Sciatic nerve (tissue), 2 donors: ENCODE data around the gene MAB21L1. TPM values are rescaled to one million over a fixed set of nuclear protein-coding genes. Genes with fewer than 3 reads are reported as not detected.

ENCODE experiments used
- ATAC-seq: fragments of 200-7000 bp; cut with Tn5 transposase; one replicate; pipeline ENCODE4 v1.9.1; 2020; ENCODE audit warnings: mild to moderate bottlenecking, moderate library complexity
- DNase-seq: peaks from one replicate; pipeline ENCODE4 v3.0.0-alpha.2; 2020; ENCODE audit warnings: low spot score
- intact Hi-C: fragments of 100-400 bp; cut with DNase I; formaldehyde crosslinking; loops from one replicate; pipeline ENCODE4 v1.14.2; 2022
- total RNA-seq: library from RNA; stranded (reverse); fragmentation: NEBNext Ultra II Directional; extraction: Animal tissue kit (Norgen Biotek cat#: 25700); gene quantifications from one replicate; pipeline ENCODE4 v1.2.1, GENCODE V29; 2021
- donor health status: DM: no; HTN: no; CAD: no.
- donor health status: DM: no; HTN: no; CAD: no.

The MAB21L1 gene
- total RNA-seq: 1.5 TPM

DNA sequence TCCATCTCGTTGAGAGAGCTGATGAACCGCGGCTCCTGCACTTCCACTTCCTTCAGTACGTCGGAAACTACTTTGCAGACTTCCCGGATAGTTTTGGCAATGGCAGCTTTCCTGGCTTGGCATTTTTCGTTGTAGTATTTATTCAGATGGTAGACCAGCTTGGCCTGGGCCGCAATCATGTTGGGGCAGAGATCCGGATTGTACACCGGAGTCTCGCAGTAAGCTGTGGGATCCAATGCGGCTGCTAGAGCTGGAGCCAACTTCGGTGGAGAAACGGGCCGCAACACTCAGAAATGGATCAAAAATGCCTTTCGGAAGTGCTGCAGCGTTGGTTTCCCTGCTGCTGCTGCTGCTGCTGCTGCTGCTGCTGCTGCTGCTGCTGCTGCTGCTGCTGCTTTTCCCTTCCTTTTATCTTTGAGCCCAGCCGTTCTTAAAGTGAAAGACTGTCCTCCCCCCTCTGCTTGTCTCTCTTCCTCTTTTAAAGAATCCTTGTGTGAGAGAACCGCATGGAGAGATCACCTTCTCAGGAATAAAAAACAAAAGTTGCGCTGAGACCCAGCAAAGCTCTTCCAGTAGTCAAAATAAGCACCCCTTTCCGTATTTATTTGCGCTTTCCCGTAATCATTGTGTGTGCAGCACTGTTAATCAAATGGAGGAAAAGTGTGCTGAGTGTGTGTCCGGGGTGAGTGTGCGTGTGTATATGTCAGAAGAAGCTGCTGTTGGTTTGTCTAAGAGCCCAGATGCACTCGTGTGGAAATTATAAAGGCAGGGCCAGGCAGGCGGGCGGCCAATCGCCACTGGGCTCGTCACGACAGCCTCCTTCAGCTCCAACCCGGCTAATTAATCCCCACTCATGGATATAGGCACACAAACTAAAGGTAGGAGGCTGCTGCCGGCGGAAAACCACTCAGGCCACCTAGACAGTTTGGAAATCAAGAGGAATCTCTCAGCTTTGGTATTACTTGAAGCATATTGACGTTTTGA lies at the start of gene MAB21L1:
MAB21L1 (minus strand) TSS at position 730 of the 984 bp plus-strand sequence; CDS start at position 179, 551 bp downstream.
- ATAC-seq: peak; percentile 84
- intact Hi-C loops: no loop called here
- no peak for DNase-seq

DNA sequence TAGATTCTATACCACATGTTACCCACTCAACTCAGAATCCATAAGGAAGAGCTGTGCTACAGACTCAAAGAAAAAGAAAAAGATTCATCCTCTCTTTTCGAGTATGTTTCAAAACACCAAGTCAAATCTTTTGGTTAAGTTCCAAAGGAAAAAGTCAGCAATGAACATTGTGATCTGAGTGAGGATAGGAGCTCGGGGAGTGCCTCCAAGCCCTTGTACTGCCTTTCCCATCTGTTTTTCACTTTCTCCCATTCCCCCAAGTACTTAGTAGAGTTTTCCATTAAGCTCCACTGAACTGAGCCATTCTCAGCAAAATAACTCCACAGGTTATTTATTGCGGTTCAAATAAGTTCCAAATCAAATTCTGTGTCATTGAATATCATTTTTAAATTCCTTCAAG lies 47.7 kb upstream of the MAB21L1 start:
- intact Hi-C loops: no loop called here
- ATAC-seq (peak; percentile 55), DNase-seq (no peak)

DNA sequence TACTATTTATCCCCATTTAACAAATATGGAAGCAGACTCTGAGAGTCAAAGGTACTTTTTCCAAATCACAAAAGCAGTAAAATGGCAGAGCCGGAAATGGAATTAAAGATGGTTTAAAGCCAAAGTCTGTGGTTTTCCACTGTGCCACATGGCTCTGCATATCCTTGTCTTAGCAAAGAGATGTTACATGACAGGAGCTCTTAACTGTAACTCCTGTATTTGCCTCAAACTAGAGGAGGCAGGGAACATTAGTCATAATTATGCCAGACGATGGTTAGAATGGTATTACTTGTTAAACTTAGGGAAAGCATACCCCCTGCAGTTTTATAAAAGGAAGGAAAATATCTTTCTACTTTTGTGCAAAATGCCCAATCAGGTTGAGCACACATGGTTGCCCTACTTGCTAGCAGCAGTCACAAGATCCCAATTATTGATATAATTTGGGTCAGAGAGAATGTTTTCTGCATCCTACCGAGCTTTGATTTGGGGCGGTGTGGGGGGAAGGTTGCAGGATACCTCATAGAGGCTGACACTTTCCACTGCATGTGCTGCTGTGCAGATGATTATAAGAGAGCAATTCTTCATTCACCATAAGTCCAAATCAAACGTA lies 42.0 kb upstream of the MAB21L1 start:
- intact Hi-C loops: no loop called here
- DNase-seq (no peak), ATAC-seq (no peak)

DNA sequence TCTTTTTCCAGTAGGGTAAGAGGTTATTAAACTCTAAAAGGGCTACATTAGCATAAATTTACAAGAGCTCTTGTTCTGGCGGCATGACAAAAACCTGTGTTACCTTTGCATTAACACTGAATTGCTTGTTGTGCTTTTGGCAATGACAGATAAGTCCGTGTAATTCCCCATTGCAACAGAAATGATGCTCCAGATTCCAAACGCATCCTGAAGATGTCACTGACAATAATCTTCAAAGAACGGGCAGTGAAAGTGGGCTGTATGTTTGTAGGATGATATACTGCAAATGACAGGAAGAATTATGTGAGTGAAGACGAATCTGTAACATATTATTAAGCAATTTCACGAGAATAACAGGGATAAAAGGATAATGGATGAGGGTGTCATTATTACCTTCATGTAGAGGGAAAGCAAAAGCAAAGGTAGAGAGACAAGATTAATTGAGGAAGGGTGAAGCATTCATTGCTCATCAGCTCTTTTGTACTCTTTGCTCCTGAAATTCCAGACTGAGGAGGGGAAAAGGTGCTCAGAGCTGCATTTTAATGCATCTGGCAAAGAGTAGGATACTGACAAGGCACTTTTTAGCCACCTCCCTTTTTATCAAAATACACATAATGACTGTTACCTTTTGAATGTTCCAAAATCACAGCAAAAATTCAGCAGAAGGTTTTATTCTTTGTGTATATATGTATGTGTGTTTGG lies 38.5 kb upstream of the MAB21L1 start:
- DNase-seq (no peak), ATAC-seq (no peak)
- intact Hi-C loops: no loop called here

DNA sequence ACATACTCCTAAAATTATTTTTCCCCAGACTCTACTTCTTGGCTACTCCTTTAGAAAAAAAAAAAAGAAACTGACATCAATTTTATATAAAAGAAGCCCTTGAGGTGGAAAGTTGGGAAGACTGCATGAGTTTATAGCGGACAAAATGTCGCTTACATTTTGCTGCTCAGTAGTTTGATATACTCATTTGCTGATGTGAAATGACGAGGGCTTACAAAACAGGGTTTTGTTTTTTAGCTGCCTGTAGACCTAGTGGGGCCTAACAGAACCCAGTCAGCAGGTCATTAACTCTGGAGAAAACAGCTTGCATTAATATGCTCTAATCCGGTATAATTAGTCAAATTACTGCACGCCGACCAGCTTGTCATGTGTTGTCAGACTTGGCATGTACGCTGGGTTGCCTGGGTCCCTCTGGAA lies 37.6 kb upstream of the MAB21L1 start:
- ATAC-seq: no peak
- intact Hi-C loops: no loop called here
- DNase-seq: no peak

DNA sequence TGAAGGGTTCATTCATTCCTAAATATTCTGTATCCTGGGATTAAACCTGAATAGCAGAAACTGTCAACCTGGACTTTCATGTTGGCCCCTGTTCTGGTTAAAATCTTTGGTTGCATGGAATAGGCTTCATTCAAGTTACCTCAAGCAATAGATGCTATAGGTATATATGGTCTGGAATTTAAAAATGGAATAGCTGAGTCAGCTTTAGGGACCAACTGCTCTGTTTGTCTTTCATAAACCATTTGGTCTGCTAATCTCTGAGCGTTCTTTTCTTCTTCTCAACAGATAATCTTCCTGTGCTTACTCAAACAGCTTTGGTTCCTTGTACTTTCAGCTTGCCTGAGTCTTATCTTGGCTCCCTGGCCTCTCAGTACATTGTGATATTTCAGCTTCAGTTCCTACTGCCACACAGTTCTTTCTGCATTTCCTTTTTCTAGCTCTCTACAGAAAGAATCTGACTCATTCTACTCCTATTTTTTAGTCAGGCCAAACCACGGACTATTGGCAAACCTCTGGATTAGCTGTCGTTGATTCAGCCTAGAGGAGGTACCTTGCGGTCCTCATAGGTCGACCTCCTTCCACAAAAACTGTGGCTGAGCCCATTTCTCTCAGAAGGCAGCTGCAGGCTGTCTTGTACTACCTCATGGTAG lies 35.9 kb upstream of the MAB21L1 start:
- ATAC-seq (peak; percentile 85), DNase-seq (no peak)
- intact Hi-C loops: no loop called here

DNA sequence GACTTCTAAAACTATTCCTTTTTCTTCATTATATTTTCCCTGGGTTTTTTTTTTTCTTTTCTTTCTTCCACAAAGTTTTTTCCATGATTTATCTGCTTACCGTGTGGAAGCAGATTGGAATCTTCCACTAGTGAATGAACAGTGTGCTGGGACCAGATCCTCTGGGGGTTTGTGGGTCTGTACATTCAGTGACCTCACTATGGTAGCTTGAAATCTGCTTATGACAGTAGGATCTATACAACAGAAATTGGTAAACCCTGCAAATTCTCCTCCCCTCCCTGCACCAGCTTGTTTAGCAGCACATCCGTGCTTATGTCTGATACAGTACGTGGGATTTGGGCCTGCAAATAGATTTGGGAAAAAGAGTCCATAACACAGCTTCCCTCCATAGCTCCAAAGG lies 26.0 kb upstream of the MAB21L1 start:
- no peak for ATAC-seq
- no peak for DNase-seq
- intact Hi-C loops: no loop called here

DNA sequence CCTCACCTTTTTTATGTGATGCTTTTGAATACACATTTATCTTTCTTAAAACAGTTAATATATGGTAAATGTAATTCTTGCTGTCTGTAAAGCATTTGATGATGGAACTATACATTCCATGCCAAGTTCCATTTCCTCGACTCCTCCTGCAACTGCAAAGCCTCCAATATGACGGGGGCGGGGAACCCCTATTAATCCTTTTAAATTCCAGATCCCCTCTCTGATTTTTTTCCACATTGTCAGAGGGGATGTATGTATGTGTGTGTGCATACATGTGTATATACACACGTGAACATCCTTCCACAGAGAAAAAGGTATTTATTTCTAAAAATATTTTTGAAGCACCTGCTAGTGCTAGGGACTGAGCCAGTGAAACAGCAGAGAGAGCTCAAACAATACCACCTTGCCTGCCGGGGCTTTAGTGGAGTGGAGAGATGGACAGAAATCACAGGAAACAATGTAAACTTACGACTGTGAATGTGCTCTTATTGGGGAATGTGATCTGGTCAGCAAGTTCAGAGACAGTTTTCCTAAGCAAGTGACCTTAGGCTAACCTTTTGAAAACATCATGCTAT lies 25.3 kb upstream of the MAB21L1 start:
- DNase-seq (no peak), ATAC-seq (no peak)
- intact Hi-C loops: no loop called here

DNA sequence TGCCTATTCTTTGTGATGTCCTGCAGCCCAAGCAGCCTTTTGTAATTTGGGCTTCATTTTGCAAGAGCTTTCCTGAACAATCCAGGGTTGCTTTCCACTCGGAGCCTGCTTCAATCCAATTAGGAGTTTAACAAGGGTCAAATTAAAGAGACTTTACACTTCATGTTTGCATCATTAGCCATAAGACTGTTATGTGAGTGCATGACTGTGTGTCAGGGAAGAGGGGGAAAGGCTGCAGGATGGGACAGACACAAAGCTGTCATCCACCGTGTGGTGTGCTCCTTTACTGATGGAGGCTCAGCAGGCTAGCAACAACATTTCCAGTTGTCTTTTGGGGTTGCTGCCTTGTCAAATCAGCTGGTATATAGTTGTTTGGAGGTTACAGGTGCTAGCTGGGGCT lies 23.7 kb upstream of the MAB21L1 start:
- no peak for ATAC-seq
- intact Hi-C loops: no loop called here
- no peak for DNase-seq

DNA sequence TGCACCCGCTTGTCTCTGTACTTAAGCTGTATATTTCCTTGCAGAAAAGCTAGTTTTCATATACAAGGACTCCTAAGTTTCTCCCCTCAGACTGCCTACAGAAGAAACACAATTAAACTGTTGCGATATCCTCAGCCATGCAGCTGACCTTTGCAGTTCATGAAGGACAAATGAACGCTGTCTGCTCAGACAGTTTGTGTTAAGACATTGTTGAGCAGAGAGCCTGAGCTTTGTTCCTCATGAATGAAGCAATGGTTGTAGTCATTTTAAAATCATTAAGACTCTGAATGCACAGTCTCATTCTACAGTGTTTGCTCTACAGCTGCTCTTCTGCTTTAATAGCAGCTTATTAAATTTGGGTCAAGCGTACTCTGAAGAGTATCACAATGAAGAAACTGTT lies 23.2 kb upstream of the MAB21L1 start:
- DNase-seq (no peak), ATAC-seq (peak; percentile 72)
- intact Hi-C loops: no loop called here

DNA sequence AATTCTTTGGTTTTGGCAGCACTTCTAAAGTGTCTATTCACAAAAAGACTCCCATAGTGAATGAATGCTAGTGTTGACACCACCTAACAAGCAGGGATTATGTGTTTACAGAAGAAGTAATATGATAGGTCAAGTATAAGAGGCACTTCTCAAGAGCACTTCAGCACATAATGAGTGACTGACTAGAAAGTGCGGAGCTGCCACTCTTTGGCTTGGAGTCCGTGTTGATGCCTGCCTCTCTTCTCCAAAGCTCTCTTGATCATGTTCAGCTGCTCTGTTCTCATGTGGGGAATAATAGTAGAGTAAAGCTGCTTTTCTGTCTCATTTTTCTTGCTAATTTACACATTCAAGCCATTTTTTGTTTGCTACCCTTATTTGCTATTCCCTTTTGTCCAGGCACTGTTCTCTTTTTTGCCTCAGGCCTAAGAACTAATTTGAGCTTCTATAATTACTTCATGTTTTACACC lies 22.7 kb upstream of the MAB21L1 start:
- ATAC-seq: no peak
- intact Hi-C loops: no loop called here
- DNase-seq: no peak

DNA sequence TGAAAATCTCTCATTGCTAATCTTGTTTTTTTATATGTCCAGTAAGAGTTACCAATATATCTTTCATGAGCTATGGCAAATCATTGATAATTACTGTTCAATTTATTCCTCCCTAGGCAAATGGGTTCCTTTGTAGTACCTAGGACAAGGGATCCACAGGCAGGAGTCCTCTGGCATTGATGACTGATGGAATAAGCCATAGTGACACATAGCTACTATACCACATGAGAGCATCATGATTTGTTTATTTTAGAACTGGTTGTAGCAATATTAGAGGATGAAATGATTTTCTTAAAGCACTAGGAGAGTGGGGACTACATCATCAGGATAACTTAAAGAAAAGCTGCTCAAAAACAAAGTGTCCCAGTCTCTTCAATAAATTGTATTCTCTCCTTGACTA lies 21.7 kb upstream of the MAB21L1 start:
- DNase-seq (no peak), ATAC-seq (no peak)
- intact Hi-C loops: no loop called here

DNA sequence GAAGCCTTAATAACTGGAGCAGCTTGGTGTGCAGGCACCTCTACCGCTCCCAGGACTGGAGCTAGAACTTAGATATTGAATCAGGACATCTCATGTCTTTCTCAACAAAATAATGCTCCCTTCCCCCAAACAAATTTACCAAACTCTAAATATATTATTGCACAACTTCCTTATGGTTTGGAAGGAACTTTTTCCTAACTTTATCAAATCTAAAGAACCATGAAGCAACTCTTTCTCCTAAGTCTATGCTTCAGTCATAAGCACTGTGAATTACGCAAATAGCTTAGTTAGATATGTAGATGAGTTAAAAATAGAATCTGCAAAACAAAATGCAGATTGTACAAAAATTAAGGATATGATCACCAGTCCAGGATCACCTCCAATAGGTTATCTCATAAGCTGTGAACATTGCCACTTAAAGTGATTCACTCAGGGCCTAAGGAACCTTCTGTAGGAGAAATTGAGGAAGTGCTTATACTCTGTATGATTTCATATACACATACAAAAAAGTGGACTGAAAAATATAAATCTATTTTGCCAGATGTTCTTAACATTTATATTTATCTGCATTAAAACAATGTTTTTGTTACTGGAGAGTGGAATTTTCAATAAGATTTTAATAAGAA lies 20.4 kb upstream of the MAB21L1 start:
- intact Hi-C loops: no loop called here
- no peak for ATAC-seq
- DNase-seq: no peak

DNA sequence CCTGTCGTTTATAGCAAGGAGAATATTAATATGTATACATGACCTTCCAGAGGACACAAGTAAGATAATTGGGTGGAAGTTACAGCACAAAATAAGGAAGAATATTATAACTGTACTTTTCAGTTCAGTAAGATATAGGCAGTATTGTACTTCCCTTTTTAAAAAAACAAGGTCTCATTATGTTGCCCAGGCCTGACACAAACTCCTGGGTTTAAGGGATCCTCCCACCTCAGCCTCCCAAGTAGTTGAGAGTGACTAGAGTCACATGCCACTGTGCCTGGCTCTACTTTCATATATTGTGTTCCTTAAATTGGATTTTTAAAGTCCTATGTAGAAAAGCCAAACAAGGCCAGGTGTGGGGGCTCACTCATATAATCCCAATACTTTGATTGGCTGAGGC lies 19.5 kb upstream of the MAB21L1 start:
- intact Hi-C loops: no loop called here
- DNase-seq (no peak), ATAC-seq (no peak)

DNA sequence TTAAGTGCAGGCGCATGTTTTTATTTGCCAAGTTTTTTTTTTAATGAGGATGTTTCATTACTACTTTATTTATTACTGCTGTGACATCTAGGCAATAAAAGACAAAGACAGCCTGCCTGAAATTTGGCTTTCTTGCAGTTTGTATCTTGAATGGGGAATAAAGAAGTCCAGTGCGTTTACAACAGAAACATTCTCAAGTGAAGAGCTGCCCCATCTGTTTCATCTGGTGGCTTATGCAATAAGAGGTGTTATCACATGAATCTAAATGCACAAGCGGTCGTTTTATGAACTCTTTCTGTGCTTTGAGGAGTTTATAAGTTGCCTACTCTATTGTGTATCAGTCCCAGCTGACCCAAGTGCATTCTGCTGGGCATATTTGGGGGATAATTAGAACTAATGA lies 12.6 kb upstream of the MAB21L1 start:
- ATAC-seq (no peak), DNase-seq (no peak)
- intact Hi-C loops: no loop called here

DNA sequence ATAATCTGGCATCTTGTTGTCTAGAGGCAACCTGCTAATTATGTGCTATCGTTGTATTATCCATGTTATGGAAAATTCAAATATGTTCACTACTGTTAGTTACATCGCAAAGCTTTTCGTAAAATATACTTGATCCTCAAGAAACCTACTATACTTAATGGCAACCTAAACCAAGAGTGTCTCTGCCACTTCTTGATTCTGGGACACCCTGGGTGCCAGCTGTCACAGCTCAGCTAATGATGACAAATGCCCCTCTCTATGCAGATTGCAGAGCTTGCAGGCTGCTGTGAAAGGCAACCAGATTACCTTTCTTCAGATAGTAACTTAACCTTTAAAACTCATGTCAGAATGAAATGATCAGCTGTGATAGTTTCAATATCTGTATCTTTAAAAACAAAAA lies 8.9 kb upstream of the MAB21L1 start:
- intact Hi-C loops: no loop called here
- DNase-seq (no peak), ATAC-seq (no peak)

DNA sequence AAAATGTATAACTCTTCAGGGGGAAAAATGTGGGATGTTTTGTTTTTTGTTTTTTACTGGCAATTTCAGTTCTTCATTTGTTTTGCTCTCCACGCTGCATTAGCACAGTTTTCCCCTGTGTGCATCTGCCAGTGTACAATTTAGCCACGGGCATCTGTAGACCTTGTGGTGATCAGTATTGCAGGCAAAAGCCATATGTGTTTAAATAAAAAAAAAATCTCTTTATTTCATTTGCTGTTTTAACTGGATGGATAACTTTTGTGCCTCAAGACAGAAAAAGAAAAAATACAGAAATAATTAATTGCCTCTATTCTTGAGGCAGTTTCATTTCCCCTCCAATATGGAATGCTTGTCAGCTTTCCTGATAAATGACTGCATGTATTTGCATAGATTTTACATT lies 7.9 kb upstream of the MAB21L1 start:
- DNase-seq: no peak
- intact Hi-C loops: no loop called here
- no peak for ATAC-seq

DNA sequence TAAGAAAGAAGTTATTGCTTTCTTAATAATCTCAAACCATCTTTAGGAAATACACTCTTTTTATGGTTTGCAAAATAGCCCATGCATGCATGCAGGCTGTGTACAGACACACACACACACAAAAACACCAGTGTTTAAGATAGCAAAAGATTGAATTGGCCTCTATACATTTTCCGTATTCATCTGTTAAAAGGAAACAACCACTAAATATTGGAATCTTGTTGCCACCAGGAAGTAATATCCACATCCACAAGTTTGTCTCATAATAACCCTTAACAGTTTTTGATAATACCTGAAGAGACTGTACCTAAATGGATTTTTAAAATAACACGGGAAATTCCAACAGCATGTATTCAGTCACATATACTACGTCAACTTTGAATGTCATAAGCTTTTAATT lies 7.3 kb upstream of the MAB21L1 start:
- intact Hi-C loops: no loop called here
- DNase-seq (no peak), ATAC-seq (no peak)

DNA sequence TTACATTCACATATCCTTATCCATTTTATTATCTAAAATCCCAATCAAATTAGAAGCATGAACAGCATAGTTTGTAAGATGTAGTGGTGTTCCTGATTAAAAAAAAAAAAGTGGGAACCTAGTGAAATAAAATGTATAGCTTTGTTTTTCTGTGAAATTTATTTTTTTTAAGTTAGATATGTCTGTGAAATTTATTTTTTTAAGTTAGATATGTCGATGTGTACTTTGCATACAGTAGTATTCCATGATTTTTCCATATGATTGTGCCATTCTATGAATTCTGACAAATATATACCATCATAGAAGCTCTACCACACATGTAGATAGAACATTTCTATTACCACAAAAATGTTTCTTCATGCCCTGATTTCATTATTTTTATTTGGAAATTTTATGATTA lies 6.0 kb upstream of the MAB21L1 start:
- intact Hi-C loops: no loop called here
- DNase-seq: no peak
- no peak for ATAC-seq
